H7 (cell line): ENCODE results near the gene WDR6. TPM values are rescaled to one million over a fixed set of nuclear protein-coding genes. Genes with fewer than 3 reads are reported as not detected.

ENCODE experiments used
- DNase-seq: peaks from one replicate; pipeline ENCODE4 v3.0.0; 2012
- H3K27me3 ChIP-seq: 2 replicates; pipeline ENCODE4 v1.6.0; 2011; ENCODE audit warnings: mild to moderate bottlenecking, low read length; ENCODE audit not compliant: control insufficient read depth, insufficient read depth
- H3K36me3 ChIP-seq: replicated peaks from 2 replicates; pipeline ENCODE4 v1.5.1; 2011; ENCODE audit warnings: low read length; ENCODE audit not compliant: control insufficient read depth, insufficient read depth
- H3K4me3 ChIP-seq: 2 replicates; pipeline ENCODE4 v1.5.1; 2011; ENCODE audit warnings: low read depth, mild to moderate bottlenecking, control low read depth, low read length, moderate library complexity; ENCODE audit not compliant: insufficient read depth
- total RNA-seq: library from RNA; depleted of rRNA; stranded (reverse); fragments of >200 nt; shearing (Covaris generic); gene quantifications from 2 replicates; pipeline ENCODE4 v1.2.3, GENCODE V29; 2014; rRNA removed

Gene WDR6, protein sequence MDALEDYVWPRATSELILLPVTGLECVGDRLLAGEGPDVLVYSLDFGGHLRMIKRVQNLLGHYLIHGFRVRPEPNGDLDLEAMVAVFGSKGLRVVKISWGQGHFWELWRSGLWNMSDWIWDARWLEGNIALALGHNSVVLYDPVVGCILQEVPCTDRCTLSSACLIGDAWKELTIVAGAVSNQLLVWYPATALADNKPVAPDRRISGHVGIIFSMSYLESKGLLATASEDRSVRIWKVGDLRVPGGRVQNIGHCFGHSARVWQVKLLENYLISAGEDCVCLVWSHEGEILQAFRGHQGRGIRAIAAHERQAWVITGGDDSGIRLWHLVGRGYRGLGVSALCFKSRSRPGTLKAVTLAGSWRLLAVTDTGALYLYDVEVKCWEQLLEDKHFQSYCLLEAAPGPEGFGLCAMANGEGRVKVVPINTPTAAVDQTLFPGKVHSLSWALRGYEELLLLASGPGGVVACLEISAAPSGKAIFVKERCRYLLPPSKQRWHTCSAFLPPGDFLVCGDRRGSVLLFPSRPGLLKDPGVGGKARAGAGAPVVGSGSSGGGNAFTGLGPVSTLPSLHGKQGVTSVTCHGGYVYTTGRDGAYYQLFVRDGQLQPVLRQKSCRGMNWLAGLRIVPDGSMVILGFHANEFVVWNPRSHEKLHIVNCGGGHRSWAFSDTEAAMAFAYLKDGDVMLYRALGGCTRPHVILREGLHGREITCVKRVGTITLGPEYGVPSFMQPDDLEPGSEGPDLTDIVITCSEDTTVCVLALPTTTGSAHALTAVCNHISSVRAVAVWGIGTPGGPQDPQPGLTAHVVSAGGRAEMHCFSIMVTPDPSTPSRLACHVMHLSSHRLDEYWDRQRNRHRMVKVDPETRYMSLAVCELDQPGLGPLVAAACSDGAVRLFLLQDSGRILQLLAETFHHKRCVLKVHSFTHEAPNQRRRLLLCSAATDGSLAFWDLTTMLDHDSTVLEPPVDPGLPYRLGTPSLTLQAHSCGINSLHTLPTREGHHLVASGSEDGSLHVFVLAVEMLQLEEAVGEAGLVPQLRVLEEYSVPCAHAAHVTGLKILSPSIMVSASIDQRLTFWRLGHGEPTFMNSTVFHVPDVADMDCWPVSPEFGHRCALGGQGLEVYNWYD
- total RNA-seq: 141 and 151 TPM in 2 replicates

DNA sequence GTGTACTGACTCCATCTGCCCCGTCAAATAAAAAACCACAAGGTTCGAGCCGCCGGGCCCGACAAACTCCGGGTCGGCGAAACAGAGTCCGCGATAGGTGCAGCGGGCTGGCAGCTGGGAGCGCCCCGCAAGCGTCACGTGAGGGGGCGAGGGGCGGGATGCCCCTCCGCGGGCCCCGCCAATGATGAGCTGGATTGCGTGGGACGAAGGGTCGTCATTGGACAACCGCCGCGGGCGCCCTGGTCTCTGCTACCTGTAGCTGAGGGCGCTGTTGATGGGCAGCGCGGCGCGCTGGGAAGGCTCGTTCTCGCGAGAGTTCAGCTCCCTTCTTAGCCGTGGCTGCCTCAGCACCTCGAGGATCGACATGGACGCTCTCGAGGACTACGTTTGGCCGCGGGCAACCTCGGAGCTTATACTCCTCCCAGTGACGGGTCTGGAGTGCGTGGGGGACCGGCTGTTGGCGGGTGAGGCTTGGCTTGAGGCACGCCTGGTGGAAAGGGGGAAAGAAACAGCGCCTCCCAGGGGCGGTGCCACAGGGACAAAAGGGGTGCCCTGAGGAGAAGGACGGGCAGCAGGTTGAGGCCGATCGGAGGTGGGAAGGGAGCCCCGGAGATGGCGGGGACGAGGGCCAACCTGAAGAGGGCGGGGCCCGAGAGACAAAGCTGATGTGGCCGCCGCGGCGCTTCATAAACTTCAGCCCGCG lies at the start of gene WDR6:
TSS of gene WDR6 (plus strand) at position 324 of the 703 bp plus-strand sequence. CDS start at position 365, 41 bp downstream.
- DNase-seq: peak; percentile 100
- no peaks in the 10 kb centered on the region; the same call in 1 of the 2 replicates for H3K27me3 ChIP-seq
- peak within 1 kb of the TSS; percentile 92 for H3K4me3 ChIP-seq
- peaks cover 10% of the 10 kb centered on the region for H3K36me3 ChIP-seq

DNA sequence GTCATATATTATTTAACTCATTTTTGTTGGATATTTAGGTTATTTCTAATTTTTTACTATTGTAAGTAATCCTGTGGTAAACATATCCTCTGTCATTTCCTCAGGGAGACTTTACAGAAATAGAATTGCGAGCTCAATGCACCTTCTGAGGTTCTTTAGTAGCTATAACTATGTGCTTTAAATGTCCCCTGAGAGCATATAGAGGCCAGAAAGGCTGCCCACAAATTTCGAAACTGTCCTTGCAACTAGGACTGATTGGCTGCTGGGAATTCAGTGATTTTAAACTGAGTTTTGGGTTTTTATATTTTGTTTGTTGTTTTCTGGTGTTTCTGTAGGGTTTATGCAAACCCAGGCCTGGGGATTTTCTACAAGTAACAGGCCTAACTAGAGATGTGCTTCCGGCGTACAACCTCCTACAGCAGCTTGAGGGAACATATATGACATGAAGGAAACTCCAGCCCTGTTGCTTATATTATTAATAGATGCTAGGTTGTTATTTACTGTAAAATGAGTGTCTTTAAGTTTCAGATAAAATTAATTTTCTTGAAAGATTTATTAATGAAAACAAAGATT lies 46.3 kb upstream of the WDR6 start:
- peaks cover 3% of the 10 kb centered on the region for H3K36me3 ChIP-seq
- H3K4me3 ChIP-seq: no peak overlapping the region
- DNase-seq: no peak
- no peaks in the 10 kb centered on the region for H3K27me3 ChIP-seq

DNA sequence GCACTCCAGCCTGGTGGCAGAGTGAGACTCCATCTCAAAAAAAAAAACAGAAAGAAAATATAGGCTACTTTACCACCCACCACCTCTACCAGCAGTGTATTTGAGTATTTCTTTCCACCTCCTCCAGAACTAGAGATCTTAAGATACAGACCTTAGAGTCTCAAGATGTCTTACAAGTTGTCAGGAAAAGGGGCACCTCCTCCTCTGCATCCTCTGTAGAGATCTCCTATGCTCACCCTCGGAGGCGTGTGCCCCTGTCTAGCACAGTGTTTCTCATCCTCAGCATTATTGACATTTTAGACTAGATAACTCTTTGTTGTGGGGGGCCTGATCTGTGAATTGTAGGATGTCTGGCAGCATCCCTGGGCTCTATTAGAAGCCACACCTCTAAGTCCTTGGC lies 44.9 kb upstream of the WDR6 start:
- no peak for DNase-seq
- H3K27me3 ChIP-seq: no peaks in the 10 kb centered on the region
- no peak overlapping the region for H3K4me3 ChIP-seq
- H3K36me3 ChIP-seq: peaks cover 9% of the 10 kb centered on the region

DNA sequence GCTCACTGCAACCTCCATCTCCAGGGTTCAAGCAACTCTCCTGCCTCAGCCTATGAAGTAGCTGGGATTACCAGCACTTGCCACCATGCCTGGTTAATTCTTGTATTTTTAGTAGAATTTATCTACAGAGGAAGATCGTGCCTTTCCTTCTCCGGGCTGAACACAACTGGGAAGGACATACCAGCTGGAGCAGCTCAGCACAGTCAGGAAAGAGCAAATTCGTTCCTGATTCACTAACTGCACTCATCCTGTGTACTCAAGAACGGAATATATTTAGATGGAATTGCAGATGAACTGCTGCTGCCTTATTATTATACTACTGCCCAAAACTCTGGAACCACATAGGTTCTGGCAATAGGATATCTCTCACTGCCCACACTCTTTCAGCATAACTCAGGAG lies 44.3 kb upstream of the WDR6 start:
- H3K27me3 ChIP-seq: no peaks in the 10 kb centered on the region
- no peak overlapping the region for H3K4me3 ChIP-seq
- no peak for DNase-seq
- H3K36me3 ChIP-seq: peaks cover 11% of the 10 kb centered on the region

DNA sequence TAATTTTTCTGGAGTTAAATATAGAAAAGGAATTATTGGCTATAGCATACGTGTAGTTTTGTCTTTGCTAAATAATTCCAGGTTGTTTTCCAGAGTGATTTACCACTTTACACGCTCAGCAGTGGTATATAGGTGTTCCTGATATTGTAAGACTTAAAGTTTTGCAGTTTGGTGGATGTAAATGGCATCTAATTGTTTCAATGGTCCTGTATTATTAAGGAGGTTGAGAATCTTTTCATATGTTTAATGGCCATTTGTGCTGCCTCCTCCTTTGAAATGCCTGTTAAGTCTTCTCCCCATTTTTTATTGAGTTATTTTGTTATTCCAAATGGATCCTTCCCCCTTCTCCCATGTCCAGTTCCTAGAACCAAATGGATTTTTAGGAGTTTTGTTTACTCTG lies 43.6 kb upstream of the WDR6 start:
- DNase-seq: no peak
- Histone ChIP-seq H3K27me3 (no peaks in the 10 kb centered on the region), H3K36me3 (peaks cover 14% of the 10 kb centered on the region), H3K4me3 (no peak overlapping the region)

DNA sequence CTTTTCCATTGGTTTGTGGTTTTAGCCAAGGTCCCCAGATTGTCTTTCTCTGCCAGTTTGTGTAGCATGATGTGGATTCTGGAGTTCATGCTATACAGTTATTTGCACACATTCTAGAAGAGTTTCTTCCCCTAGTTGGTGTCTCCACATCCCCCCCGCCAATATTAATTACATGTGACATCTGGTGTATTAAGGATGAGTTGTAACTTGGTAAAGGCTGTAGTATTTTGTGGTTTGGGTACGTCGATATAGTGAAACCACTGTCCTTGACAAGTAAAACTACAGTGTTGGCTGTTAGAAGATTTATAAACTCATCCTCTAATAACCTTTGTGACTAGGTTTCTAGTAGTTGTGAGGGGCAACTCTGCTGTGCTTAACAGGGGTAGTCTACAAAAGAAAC lies 40.8 kb upstream of the WDR6 start:
- DNase-seq: no peak
- Histone ChIP-seq H3K36me3 (peaks cover 28% of the 10 kb centered on the region), H3K27me3 (no peaks in the 10 kb centered on the region), H3K4me3 (no peak overlapping the region)

DNA sequence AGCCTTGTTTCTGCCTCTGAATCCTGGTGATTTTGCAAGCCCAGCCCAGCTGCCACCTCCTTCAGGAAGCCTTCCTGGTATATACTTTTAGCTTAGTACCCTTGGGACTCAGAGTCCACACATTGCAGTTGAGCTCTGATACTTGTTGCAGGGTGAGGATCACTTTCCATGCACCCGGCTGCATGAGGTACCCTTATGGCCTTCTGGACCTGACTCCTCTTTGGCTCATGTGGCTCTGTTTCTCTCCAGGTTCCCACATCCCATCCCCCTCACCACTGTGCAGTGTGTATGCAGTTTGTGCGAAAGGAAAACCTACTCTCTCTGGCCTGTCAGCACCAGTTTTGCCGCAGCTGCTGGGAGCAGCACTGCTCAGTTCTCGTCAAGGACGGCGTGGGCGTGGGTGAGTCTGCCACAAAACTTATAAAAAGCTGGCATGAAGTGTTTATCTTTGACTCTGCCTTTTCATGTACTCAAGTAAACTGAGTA lies 40.3 kb upstream of the WDR6 start:
- Histone ChIP-seq H3K36me3 (peaks cover 29% of the 10 kb centered on the region), H3K4me3 (no peak overlapping the region), H3K27me3 (no peaks in the 10 kb centered on the region)
- no peak for DNase-seq

DNA sequence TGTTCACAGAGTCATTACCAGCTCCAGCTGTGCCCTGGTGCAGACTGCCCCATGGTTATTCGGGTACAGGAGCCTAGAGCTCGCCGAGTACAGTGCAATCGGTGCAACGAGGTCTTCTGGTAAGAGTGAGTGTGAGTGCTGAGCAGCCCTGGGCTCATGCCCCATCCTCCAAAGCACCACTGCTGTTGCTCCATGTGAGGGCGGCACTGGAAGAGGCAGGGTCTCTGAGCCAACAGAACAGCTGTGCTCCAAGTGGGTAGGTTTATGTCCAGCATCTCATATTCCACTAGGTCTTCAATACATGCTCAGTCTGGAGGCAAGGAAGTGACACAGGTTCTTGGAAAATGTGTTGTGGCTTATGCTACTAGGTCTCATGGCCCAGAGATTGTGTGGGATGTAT lies 36.6 kb upstream of the WDR6 start:
- DNase-seq: no peak
- H3K36me3 ChIP-seq: peaks cover 47% of the 10 kb centered on the region
- no peaks in the 10 kb centered on the region for H3K27me3 ChIP-seq
- no peak overlapping the region for H3K4me3 ChIP-seq

DNA sequence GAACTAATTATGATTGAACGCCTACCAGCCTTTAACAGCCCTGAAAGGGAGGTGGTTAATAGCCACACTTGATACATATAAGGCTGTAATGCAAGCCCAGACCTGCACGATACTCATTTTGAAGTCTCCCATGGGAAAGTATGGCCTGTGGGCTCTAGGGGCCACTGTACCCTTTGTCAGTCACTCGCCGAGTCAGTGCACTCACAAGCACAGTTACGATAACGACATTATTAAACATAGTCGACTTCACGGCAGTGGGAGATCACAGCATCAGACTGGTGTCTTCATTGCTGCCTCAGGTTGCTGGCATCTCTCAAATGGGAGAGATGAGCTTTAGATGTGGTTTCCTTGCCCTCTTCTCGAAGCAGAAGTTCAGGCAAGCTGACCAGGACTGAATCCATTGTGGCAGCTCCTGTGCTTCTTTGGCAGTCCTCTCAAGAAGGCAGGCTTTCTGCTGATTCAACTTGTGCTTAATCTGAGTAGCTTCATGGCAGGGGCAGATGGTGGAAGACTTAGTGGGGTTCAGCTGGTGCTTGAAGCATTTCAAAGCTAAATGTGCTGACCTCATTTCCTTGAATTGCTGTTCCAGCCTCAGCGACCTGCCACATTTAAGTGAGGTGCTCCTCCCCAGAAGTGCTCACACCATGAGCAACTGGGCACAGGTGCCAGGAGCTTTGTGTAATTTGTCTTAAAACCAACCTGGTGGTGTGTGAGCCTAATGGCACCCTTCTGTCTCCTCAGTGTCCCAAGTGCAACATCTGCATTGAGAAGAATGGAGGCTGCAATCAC lies 32.9 kb upstream of the WDR6 start:
- peaks cover 49% of the 10 kb centered on the region for H3K36me3 ChIP-seq
- H3K27me3 ChIP-seq: no peaks in the 10 kb centered on the region
- H3K4me3 ChIP-seq: no peak overlapping the region
- no peak for DNase-seq

DNA sequence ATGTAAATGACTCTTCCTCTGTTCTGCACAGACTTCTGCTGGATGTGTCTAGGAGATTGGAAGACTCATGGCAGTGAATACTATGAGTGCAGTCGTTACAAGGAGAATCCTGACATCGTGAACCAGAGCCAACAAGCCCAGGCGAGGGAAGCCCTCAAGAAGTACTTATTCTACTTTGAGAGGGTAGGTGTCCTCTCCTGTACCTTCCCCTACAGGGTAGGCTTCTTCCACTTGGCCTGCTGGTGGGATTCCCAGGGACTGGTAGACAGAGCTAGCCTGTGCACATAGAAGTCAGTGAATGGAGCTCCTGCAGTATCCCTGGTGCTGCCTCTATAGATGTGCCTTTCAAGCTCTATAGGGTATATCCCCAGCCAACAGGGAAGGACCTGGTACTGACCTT lies 27.7 kb upstream of the WDR6 start:
- no peak for DNase-seq
- Histone ChIP-seq H3K4me3 (no peak overlapping the region), H3K36me3 (peaks cover 59% of the 10 kb centered on the region), H3K27me3 (no peaks in the 10 kb centered on the region)

DNA sequence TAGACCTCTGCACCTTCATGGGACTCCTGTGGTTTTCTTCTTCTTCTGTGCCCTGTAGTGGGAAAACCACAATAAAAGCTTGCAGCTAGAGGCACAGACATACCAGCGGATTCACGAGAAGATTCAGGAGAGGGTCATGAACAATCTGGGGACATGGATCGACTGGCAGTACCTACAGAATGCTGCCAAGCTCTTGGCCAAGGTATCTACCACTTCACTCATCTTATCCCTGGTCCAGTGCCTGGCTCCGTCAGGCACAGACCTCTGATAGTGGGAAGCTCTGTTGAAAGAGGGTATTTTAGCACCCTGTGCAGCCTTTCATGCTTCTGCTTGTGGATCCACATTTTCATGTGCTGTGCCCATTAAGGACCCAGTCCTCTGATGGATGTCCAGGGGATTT lies 26.9 kb upstream of the WDR6 start:
- no peaks in the 10 kb centered on the region for H3K27me3 ChIP-seq
- H3K36me3 ChIP-seq: peaks cover 54% of the 10 kb centered on the region
- no peak overlapping the region for H3K4me3 ChIP-seq
- no peak for DNase-seq

DNA sequence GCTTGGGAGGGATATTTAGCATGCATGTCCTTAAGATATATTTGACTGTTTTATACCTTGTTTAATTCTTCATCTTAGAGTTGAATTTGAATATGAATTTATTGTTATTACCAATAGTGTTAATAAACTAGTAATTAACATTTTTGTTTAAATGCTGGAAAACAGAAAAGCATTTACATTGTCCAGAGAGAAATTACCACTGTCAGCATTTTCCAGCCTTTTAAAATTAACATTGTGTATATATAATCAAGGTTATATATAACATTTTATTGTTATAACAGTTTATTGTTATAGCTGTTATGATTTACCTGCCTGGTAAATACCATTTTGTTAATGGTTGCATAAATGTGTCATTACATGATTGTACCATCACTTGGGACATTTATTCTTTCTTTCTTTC lies 25.2 kb upstream of the WDR6 start:
- H3K4me3 ChIP-seq: no peak overlapping the region
- no peaks in the 10 kb centered on the region for H3K27me3 ChIP-seq
- H3K36me3 ChIP-seq: peaks cover 47% of the 10 kb centered on the region
- DNase-seq: no peak

DNA sequence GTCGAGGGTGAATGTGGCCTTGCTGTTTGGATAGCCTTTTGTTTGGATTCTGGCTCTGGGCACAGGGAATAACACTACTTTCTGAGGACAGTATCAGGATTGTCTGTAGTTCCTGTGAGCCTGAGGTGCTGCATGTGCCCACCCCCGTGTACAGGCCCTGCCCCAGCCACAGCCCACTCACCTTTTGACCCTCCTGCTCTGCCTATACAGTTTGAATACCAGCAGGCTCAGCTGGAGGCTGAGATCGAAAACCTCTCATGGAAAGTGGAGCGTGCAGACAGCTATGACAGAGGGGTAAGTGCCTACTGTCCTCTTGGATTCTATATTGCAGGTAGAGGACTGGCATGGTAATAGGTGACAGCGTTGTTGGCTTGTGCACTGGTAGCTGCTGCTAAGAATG lies 24.5 kb upstream of the WDR6 start:
- DNase-seq: no peak
- peaks cover 44% of the 10 kb centered on the region for H3K36me3 ChIP-seq
- H3K27me3 ChIP-seq: no peaks in the 10 kb centered on the region
- no peak overlapping the region for H3K4me3 ChIP-seq
